Esophagus (tissue), 2 donors: ENCODE results near the gene LRP10. TPM values are rescaled to one million over a fixed set of nuclear protein-coding genes. Genes with fewer than 3 reads are reported as not detected.

Source experiments
- H3K27ac ChIP-seq, 2 donors: one replicate each; pipeline ENCODE4 v1.5.1; 2013; ENCODE audit warnings: low read depth in 2 of 2, mild to moderate bottlenecking in 2 of 2, inconsistent platforms in 1 of 2, low read length in 1 of 2, moderate library complexity in 1 of 2
- H3K27me3 ChIP-seq, 2 donors: one replicate each; pipeline ENCODE4 v1.6.1; 2013; ENCODE audit warnings: low read length in 2 of 2, control low read depth in 1 of 2, mild to moderate bottlenecking in 1 of 2; ENCODE audit not compliant: insufficient read depth in 2 of 2, control insufficient read depth in 1 of 2
- H3K36me3 ChIP-seq, 2 donors: one replicate each; pipeline ENCODE4 v1.6.1; 2013; ENCODE audit warnings: low read length in 1 of 2; ENCODE audit not compliant: control insufficient read depth in 2 of 2, insufficient read depth in 2 of 2
- H3K4me1 ChIP-seq, 2 donors: one replicate each; pipeline ENCODE4 v1.6.1; 2013; ENCODE audit warnings: low read length in 1 of 2; ENCODE audit not compliant: control insufficient read depth in 2 of 2, insufficient read depth in 2 of 2
- H3K4me3 ChIP-seq, 2 donors: one replicate each; pipeline ENCODE4 v1.5.1; 2013; ENCODE audit warnings: low read length in 2 of 2, mild to moderate bottlenecking in 2 of 2, low read depth in 1 of 2, moderate library complexity in 1 of 2
- H3K9me3 ChIP-seq, 2 donors: one replicate each; pipeline ENCODE4 v1.6.1; 2013; ENCODE audit warnings: mild to moderate bottlenecking in 2 of 2, low read depth in 1 of 2, low read length in 1 of 2, moderate library complexity in 1 of 2; ENCODE audit not compliant: control insufficient read depth in 2 of 2, insufficient read depth in 1 of 2
- WGBS, 2 donors: extraction: QIAGEN DNeasy Blood & Tissue Kit; methylation state at CpG; one replicate each; pipeline ENCODE4 v1.1.7; 2013; 5-methylcytosine and 5-hydroxymethylcytosine counted together
- polyA plus RNA-seq, 2 donors: library from polyadenylated mRNA; stranded (reverse); fragments of 200-250 nt; gene quantifications; one replicate each; pipeline ENCODE4 v1.2.3, GENCODE V29; 2013
- donor health status: healthy with polysubstance abuse.
- donor health status: Bipolar disorder and iron deficiency.

LRP10 gene
- polyA plus RNA-seq, 2 donors: 69.8 to 129 TPM

GRCh38 chr14:22922294-22922693 is 50.8 kb downstream of the LRP10 start:
- no peaks in the 10 kb centered on the region for H3K9me3 ChIP-seq
- 86 to 95% methylated on average over 2 of the region's 2 CpGs for WGBS, 2 donors
- H3K4me1 ChIP-seq: peaks cover 0 to 4% of the 10 kb centered on the region in 2 donors
- H3K27me3 ChIP-seq: no peaks in the 10 kb centered on the region
- H3K4me3 ChIP-seq: no peak overlapping the region
- peaks cover 14 to 19% of the 10 kb centered on the region in 2 donors for H3K36me3 ChIP-seq
- H3K27ac ChIP-seq: no peak overlapping the region

- no peak overlapping the region for H3K4me3 ChIP-seq
- H3K36me3 ChIP-seq: peaks cover 14 to 20% of the 10 kb centered on the region in 2 donors
These were observed 52.2 kb downstream of the LRP10 start for GRCh38 chr14:22923746-22924145.

DNA sequence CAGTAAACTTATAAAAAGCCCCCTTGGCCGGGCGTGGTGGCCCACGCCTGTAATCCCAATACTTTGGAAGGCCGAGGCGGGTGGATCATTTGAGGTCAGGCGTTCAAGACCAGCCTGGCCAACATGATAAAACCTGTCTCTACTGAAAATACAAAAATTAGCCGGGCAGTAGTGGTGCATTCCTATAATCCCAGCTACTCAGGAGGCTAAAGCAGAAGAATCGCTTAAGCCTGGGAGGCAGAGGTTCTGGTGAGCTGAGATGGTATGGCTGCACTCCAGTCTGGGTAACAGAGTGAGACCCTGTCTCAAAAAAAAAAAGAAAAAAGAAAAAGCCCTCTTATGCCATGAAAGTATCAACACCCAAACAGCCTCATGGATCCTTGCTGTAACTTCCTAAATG is 54.0 kb downstream of the LRP10 start:
- Histone ChIP-seq H3K27me3 (no peaks in the 10 kb centered on the region), H3K27ac (no peak overlapping the region), H3K36me3 (peaks cover 14 to 20% of the 10 kb centered on the region in 2 donors), H3K4me3 (no peak overlapping the region), H3K4me1 (no peaks in the 10 kb centered on the region), H3K9me3 (no peaks in the 10 kb centered on the region)
- WGBS, 2 donors: 91 to 97% methylated on average over 8 of the region's 8 CpGs

More at GRCh38 chr14:22923746-22924145, 52.2 kb downstream of the LRP10 start:
- no peaks in the 10 kb centered on the region for H3K9me3 ChIP-seq
- 97 to 98% methylated on average over 5 of the region's 5 CpGs for WGBS, 2 donors
- no peaks in the 10 kb centered on the region for H3K4me1 ChIP-seq
- no peak overlapping the region for H3K27ac ChIP-seq
- no peaks in the 10 kb centered on the region for H3K27me3 ChIP-seq

- Histone ChIP-seq H3K9me3 (no peaks in the 10 kb centered on the region), H3K27ac (peak overlapping the region; percentile 38 to 74), H3K27me3 (no peaks in the 10 kb centered on the region), H3K4me3 (no peak overlapping the region), H3K4me1 (no peaks in the 10 kb centered on the region), H3K36me3 (peaks cover 14 to 16% of the 10 kb centered on the region in 2 donors)
- WGBS, 2 donors: 67 to 79% methylated on average over 4 of the region's 4 CpGs
These were observed 54.8 kb downstream of the LRP10 start for GRCh38 chr14:22926316-22926715.

DNA sequence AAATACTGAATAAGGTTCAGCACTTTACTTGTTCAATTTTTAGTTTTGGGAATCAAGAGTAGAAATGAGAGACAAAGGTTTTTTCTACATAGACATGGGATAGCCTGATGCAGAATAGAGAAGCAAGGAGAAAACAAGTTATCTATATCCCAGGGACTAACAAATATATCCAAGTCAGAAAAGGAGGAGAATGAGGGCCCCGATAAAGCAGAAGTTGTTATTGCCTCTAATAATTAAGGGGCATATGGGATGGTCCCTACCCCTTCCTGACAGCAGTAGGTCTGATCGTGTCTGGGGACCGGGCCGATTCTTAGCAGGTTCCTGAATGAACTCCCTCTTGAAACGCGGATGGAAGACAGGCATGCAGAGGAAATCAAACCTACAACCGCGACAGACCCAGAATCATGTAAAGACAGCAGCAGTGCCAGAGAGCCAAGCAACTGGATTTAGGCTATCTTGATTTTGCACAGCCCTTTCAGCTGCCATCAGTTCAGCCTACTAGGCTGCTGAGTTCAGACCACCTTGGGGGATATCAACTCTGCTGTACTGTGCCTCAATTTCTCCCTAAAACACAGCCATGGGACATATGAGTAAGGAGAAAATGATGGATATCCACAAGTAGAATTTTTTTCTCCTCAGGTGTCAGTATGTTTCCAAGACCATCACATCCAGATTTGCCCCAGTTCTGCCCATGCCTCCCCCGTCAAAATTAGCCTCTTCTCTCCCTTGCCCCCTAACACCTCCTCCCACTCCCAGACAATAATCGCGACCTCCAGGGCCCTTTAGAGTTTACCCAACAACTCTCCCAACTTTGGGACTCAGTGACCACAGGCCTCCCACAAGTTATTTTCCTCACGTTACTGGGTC is 56.9 kb downstream of the LRP10 start:
- Histone ChIP-seq H3K27me3 (no peaks in the 10 kb centered on the region), H3K4me1 (no peaks in the 10 kb centered on the region), H3K36me3 (peaks cover 8 to 13% of the 10 kb centered on the region in 2 donors), H3K4me3 (peak overlapping the region; percentile 94 to 98), H3K27ac (peak overlapping the region; percentile 94 to 99), H3K9me3 (no peaks in the 10 kb centered on the region)
- 12 to 14% methylated on average over 12 of the region's 12 CpGs for WGBS, 2 donors

DNA sequence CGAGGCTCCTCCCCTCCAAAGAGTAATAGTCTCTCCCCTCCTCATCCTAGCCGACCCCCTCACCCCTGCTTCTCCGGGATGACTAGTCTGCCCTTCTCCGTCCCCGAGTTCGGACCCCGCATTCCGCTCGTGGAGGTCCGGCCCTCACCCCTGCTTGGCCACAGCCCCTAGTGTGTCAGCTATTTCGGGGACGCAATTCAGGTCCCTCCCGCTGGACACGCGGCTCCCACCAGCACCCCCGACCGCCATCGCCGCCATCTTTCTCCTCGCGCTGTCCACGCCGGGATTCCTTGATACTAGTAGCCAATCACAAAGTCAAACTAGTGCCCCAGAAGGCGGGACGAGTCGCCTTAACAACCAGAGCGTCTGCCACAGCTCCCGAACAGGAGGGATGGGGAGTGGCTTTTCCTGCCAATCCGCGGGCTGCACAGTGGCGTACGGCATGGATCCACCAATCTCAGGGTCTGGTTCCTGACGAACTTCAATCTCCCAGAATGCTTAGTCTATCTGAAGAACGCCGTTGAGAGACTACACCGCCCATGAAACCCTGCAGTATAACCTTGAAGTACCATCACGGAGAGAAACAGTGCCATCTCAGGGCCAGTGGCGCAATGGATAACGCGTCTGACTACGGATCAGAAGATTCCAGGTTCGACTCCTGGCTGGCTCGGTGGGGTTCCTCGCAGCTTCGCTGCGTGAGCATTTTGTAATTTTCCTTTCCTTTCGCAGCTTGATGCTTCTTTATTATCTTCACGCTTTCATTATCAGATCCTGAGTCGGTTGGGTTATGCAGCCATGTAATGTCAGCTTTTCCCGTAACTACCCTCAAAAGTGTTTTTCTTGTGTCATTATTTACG is 57.8 kb downstream of the LRP10 start, which contains the start of gene PRMT5:
PRMT5 (minus strand) TSS at position 273 of the 857 bp plus-strand sequence; CDS start at position 258, 15 bp downstream.
- peaks cover 1 to 6% of the 10 kb centered on the region in 2 donors for H3K36me3 ChIP-seq
- H3K27me3 ChIP-seq: no peaks in the 10 kb centered on the region
- H3K4me3 ChIP-seq: peak within 1 kb of the TSS; percentile 94 to 98
- H3K4me1 ChIP-seq: no peaks in the 10 kb centered on the region
- peak within 1 kb of the TSS; percentile 94 to 99 for H3K27ac ChIP-seq
- no peaks in the 10 kb centered on the region for H3K9me3 ChIP-seq
- WGBS, 2 donors: 0% methylated on average over 51 of the region's 51 CpGs

DNA sequence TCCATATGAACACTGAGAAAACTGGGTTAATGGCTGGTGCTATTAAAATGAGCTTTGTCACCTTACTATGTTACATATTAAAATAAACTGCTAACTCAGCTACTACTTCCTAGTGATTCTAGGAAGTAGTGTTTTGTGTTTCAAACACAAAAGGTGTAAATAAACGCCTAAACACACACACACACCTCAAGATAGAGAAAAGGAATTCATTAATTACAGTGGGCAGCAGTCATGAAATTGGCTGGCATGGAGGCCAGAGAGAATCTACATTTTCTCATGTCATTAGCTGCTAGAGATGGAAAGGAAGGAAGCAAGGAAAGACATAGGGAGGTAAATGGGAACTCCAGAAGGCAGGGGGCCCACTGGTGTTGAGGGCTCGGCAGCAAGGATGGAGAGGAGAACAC is 58.4 kb downstream of the LRP10 start:
- H3K27ac ChIP-seq: peak overlapping the region; percentile 70 to 97
- H3K4me1 ChIP-seq: no peaks in the 10 kb centered on the region
- 2 to 4% methylated on average over 2 of the region's 2 CpGs for WGBS, 2 donors
- peak overlapping the region; percentile 7 to 40 for H3K4me3 ChIP-seq
- H3K36me3 ChIP-seq: peaks cover 0 to 2% of the 10 kb centered on the region in 2 donors
- H3K27me3 ChIP-seq: no peaks in the 10 kb centered on the region
- H3K9me3 ChIP-seq: no peaks in the 10 kb centered on the region

Other genes starting within 250 kb of the LRP10 start
- gene OR6J1, start 227.4 kb upstream of the LRP10 start, polyA plus RNA-seq: not detected
- 10 to 100 TPM; 51.6 to 88.9 TPM for gene OXA1L, start 105.1 kb upstream of the LRP10 start, polyA plus RNA-seq
- 1 to 10 TPM in 1 of 2 donors, under 1 TPM in 1; 0.98 to 1.5 TPM for gene SLC7A7, start 56.3 kb upstream of the LRP10 start, polyA plus RNA-seq
- gene MRPL52, start 41.9 kb upstream of the LRP10 start, polyA plus RNA-seq: 100 to 1,000 TPM in 1 of 2 donors, 10 to 100 TPM in 1; 99.8 to 182 TPM
- gene MMP14, start 35.2 kb upstream of the LRP10 start, polyA plus RNA-seq: 10 to 100 TPM; 54.1 to 81.6 TPM
- gene REM2, start 11.5 kb downstream of the LRP10 start, polyA plus RNA-seq: 1 to 10 TPM in 1 of 2 donors, under 1 TPM in 1; 0.31 to 1.1 TPM
- gene RBM23, start 47.4 kb downstream of the LRP10 start, polyA plus RNA-seq: 10 to 100 TPM; 21.2 to 35.8 TPM
- gene PRMT5, start 57.6 kb downstream of the LRP10 start, polyA plus RNA-seq: 10 to 100 TPM; 31.4 to 47.1 TPM
- 10 to 100 TPM; 17.0 to 23.5 TPM for gene HAUS4, start 85.3 kb downstream of the LRP10 start, polyA plus RNA-seq
- gene AJUBA, start 110.8 kb downstream of the LRP10 start, polyA plus RNA-seq: 10 to 100 TPM; 16.5 to 19.7 TPM
- gene C14orf93, start 138.4 kb downstream of the LRP10 start, polyA plus RNA-seq: 1 to 10 TPM; 4.7 to 6.1 TPM
- 100 to 1,000 TPM in 1 of 2 donors, 10 to 100 TPM in 1; 35.1 to 136 TPM for gene PSMB5, start 163.2 kb downstream of the LRP10 start, polyA plus RNA-seq
- gene PSMB11, start 170.5 kb downstream of the LRP10 start, polyA plus RNA-seq: not detected
- 1 to 10 TPM; 4.2 to 7.4 TPM for gene CDH24, start 185.8 kb downstream of the LRP10 start, polyA plus RNA-seq
- gene ACIN1, start 223.4 kb downstream of the LRP10 start, polyA plus RNA-seq: 100 to 1,000 TPM in 1 of 2 donors, 10 to 100 TPM in 1; 70.5 to 136 TPM
- 10 to 100 TPM; 14.9 to 38.4 TPM for gene C14orf119, start 223.8 kb downstream of the LRP10 start, polyA plus RNA-seq
- under 1 TPM in 1 of 2 donors, not detected in 1; 0.01 TPM for gene CIROP, start 233.2 kb downstream of the LRP10 start, polyA plus RNA-seq
- gene CEBPE, start 247.5 kb downstream of the LRP10 start, polyA plus RNA-seq: under 1 TPM in 1 of 2 donors, not detected in 1; 0.02 TPM